ENCODE measurements around the gene SULT1C4.
"Not testable (repeated sequence)": the region's sequence is repeated elsewhere in the genome, so short reads cannot be mapped to it uniquely, and the experiment has no call there.

SULT1C4 gene

DNA sequence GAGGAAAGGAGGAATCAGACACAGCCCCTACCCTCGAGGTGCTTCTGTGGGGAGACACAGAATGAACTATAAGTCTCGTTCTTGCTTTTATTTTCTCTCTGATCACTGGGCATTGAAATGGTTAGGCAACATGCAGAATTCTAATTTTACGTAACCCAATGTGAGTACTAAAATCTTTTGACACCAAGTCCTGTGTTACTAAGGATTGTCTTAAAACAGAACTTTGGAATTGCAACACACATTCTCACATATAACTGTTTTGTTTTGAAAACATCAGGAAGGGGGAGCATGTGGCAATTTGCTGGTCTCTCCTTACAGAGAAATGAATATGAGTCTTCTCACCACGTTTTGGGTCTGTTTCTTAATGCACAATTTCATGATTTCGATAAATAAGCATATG is 23.6 kb upstream of the SULT1C4 start:
- Histone ChIP-seq H3K4me2 (ENCODE audit: low read length) (no peak overlapping the region), H3K36me3 (ENCODE audit: insufficient read depth, low read length) (no peaks in the 10 kb centered on the region), H3K27me3 (ENCODE audit: insufficient read depth, low read length) (peaks cover 6% of the 10 kb centered on the region; the same call in 1 of the 2 replicates), H3K79me2 (ENCODE audit: insufficient read depth, low read length) (no peaks in the 10 kb centered on the region), H2AFZ (ENCODE audit: low read length) (no peak overlapping the region), H3K27ac (ENCODE audit: low read depth, low read length, poor library complexity, severe bottlenecking) (no peak overlapping the region), H3K4me3 (ENCODE audit: low read depth, low read length, poor library complexity, severe bottlenecking) (no peak overlapping the region), H4K20me1 (ENCODE audit: insufficient read depth, low read length) (no peaks in the 10 kb centered on the region), H3K4me1 (ENCODE audit: insufficient read depth, low read length, severe bottlenecking) (no peaks in the 10 kb centered on the region), H3K9ac (ENCODE audit: low read length) (no peak overlapping the region), H3K9me3 (ENCODE audit: low read length) (no peaks in the 10 kb centered on the region), H3K9me2 (ENCODE audit: low read depth, low read length) (no peaks in the 10 kb centered on the region), H3F3A (ENCODE audit: insufficient read depth, low read length) (no peaks in the 10 kb centered on the region)
- TF ChIP-seq EZH2 (IDR thresholded peaks at IDR 0.05; ENCODE audit: borderline replicate concordance, low read length) = no peak

- no peaks in the 10 kb centered on the region for H3K79me2 ChIP-seq (ENCODE audit: insufficient read depth, low read length)
- H3K36me3 ChIP-seq (ENCODE audit: insufficient read depth, low read length) = no peaks in the 10 kb centered on the region
- no peak overlapping the region for H3K9ac ChIP-seq (ENCODE audit: low read length)
- H3K4me1 ChIP-seq (ENCODE audit: insufficient read depth, low read length, severe bottlenecking) = no peaks in the 10 kb centered on the region
- no peaks in the 10 kb centered on the region for H3K9me3 ChIP-seq (ENCODE audit: low read length)
- H3K9me2 ChIP-seq (ENCODE audit: low read depth, low read length) = no peaks in the 10 kb centered on the region
- no peak overlapping the region for H3K4me3 ChIP-seq (ENCODE audit: low read depth, low read length, poor library complexity, severe bottlenecking)
- no peak for TF ChIP-seq EZH2 (IDR thresholded peaks at IDR 0.05; ENCODE audit: borderline replicate concordance, low read length)
- TF ChIP-seq, protein P1, sequence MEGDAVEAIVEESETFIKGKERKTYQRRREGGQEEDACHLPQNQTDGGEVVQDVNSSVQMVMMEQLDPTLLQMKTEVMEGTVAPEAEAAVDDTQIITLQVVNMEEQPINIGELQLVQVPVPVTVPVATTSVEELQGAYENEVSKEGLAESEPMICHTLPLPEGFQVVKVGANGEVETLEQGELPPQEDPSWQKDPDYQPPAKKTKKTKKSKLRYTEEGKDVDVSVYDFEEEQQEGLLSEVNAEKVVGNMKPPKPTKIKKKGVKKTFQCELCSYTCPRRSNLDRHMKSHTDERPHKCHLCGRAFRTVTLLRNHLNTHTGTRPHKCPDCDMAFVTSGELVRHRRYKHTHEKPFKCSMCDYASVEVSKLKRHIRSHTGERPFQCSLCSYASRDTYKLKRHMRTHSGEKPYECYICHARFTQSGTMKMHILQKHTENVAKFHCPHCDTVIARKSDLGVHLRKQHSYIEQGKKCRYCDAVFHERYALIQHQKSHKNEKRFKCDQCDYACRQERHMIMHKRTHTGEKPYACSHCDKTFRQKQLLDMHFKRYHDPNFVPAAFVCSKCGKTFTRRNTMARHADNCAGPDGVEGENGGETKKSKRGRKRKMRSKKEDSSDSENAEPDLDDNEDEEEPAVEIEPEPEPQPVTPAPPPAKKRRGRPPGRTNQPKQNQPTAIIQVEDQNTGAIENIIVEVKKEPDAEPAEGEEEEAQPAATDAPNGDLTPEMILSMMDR (IDR thresholded peaks at IDR 0.05; ENCODE audit: low read length) = no peak
- H3K27ac ChIP-seq (ENCODE audit: low read depth, low read length, poor library complexity, severe bottlenecking) = no peak overlapping the region
- H4K20me1 ChIP-seq (ENCODE audit: insufficient read depth, low read length) = no peaks in the 10 kb centered on the region
- no peak overlapping the region for H3K4me2 ChIP-seq (ENCODE audit: low read length)
- H3F3A ChIP-seq (ENCODE audit: insufficient read depth, low read length) = no peaks in the 10 kb centered on the region
- no peak overlapping the region for H2AFZ ChIP-seq (ENCODE audit: low read length)
- H3K27me3 ChIP-seq (ENCODE audit: insufficient read depth, low read length) = no peaks in the 10 kb centered on the region
Observed at GRCh38 chr2:108355906-108356734, 21.6 kb upstream of the SULT1C4 start.

- H3K4me1 ChIP-seq (ENCODE audit: insufficient read depth, low read length, severe bottlenecking); H3K9me3 ChIP-seq (ENCODE audit: low read length); H2AFZ ChIP-seq (ENCODE audit: low read length); H3K4me2 ChIP-seq (ENCODE audit: low read length); H3K27me3 ChIP-seq (ENCODE audit: insufficient read depth, low read length); H4K20me1 ChIP-seq (ENCODE audit: insufficient read depth, low read length); H3K27ac ChIP-seq (ENCODE audit: low read depth, low read length, poor library complexity, severe bottlenecking); H3K9ac ChIP-seq (ENCODE audit: low read length); H3K36me3 ChIP-seq (ENCODE audit: insufficient read depth, low read length); H3F3A ChIP-seq (ENCODE audit: insufficient read depth, low read length); H3K9me2 ChIP-seq (ENCODE audit: low read depth, low read length); H3K79me2 ChIP-seq (ENCODE audit: insufficient read depth, low read length); H3K4me3 ChIP-seq (ENCODE audit: low read depth, low read length, poor library complexity, severe bottlenecking): not testable (repeated sequence)
Observed at GRCh38 chr2:108359336-108359735, 18.4 kb upstream of the SULT1C4 start.

- Histone ChIP-seq H3K9me3 (ENCODE audit: low read length) (no peaks in the 10 kb centered on the region), H3K4me1 (ENCODE audit: insufficient read depth, low read length, severe bottlenecking) (no peaks in the 10 kb centered on the region), H2AFZ (ENCODE audit: low read length) (no peak overlapping the region), H3K9ac (ENCODE audit: low read length) (no peak overlapping the region), H3K27me3 (ENCODE audit: insufficient read depth, low read length) (no peaks in the 10 kb centered on the region), H4K20me1 (ENCODE audit: insufficient read depth, low read length) (no peaks in the 10 kb centered on the region), H3K79me2 (ENCODE audit: insufficient read depth, low read length) (no peaks in the 10 kb centered on the region), H3F3A (ENCODE audit: insufficient read depth, low read length) (no peaks in the 10 kb centered on the region), H3K4me2 (ENCODE audit: low read length) (no peak overlapping the region), H3K4me3 (ENCODE audit: low read depth, low read length, poor library complexity, severe bottlenecking) (no peak overlapping the region), H3K9me2 (ENCODE audit: low read depth, low read length) (no peaks in the 10 kb centered on the region), H3K27ac (ENCODE audit: low read depth, low read length, poor library complexity, severe bottlenecking) (no peak overlapping the region), H3K36me3 (ENCODE audit: insufficient read depth, low read length) (no peaks in the 10 kb centered on the region)
- no peak for TF ChIP-seq EZH2 (IDR thresholded peaks at IDR 0.05; ENCODE audit: borderline replicate concordance, low read length)
- TF ChIP-seq, protein P1 (IDR thresholded peaks at IDR 0.05; ENCODE audit: low read length) = no peak
Observed at GRCh38 chr2:108360776-108361468, 16.8 kb upstream of the SULT1C4 start.
